HG02759 (cell line): ENCODE results near the gene SHOC1.
A peak's percentile ranks its signal among the peaks of the same experiment; 100 is the strongest.
"Not testable (repeated sequence)": the region's sequence is repeated elsewhere in the genome, so short reads cannot be mapped to it uniquely, and the experiment has no call there.

Experiments used
- ATAC-seq: cut with Tn5 transposase; IDR thresholded peaks from one replicate; pipeline ENCODE4 v1.9.1; 2021; ENCODE audit warnings: mild to moderate bottlenecking, moderate library complexity; ENCODE audit not compliant: unreplicated experiment

Gene SHOC1

GRCh38 chr9:111805830-111806241 is 11.1 kb upstream of the SHOC1 start:
- no peak for ATAC-seq

GRCh38 chr9:111805262-111805661 is 10.5 kb upstream of the SHOC1 start:
- ATAC-seq: no peak

- ATAC-seq: no peak
Observed at GRCh38 chr9:111804636-111805035, 9.9 kb upstream of the SHOC1 start.

GRCh38 chr9:111803924-111804323 is 9.2 kb upstream of the SHOC1 start:
- no peak for ATAC-seq

- ATAC-seq: no peak
Observed at GRCh38 chr9:111799915-111800526, 5.3 kb upstream of the SHOC1 start.

DNA sequence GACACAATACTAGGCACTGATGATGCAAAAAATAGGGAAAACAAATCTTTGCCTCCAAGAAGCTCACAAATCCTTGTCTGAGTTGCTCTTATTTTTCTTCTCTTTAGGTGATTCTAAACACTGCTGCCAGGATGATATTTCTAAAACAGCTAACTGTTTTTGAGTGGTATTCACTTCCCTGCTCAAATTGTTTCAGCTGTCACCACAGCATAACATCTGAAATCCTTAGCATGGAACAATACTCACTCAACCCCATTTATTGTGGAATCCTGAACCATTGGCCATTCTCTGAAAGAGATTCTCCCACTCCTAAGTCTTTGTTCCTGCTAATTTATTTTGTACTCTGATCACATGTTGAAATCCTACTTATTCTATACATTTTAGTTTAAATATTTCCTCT is 4.8 kb upstream of the SHOC1 start:
- no peak for ATAC-seq

DNA sequence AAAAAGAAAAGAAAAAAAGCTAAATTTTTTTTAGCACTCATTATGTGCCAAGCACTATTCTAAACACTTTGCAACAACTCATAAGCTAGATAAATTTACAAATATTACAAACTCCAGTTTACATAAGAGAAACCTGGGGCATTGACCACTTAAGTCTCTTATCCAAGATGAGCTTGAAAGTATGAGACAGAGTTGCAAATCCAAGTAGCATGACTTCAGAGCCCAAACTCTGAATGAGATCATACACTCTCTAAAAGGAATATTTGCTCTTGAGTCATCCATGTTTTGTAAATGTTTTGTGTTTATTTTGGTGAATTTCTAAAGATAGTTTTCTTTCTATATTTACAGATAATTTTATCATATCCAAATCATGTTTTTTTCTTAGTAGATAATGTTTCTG is 4.0 kb upstream of the SHOC1 start:
- ATAC-seq: no peak

DNA sequence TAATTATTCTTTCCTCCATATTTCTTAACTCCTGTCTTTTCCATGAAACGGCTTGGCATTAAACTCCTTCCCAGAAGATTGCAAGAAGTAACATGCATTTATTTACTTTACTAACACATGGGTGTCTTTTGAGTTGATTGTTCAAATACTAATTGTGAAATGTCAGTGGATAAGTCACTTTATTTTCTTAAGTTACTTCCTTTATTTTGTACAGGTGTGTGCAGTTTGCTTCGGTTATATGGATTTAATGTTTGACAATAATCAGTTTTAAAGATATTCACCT is 761 bp upstream of the SHOC1 start:
- no peak for ATAC-seq

DNA sequence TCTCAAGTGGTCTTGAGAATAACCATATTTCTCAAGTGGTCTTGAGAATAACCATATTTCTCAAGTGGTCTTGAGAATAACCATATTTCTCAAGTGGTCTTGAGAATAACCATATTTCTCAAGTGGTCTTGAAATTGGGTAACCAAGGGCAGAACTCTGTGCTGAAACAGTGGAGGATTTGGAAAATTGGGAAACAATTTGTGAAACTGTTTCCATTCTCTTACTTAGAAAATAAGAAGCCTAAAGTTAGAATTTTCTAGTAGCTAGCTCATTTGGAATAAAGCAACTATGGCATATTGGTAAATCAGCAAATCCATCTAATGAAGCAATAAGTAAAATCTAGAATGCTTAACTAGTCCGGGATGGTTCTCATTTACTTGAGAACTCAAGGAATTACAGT is 2.9 kb downstream of the SHOC1 start:
- ATAC-seq: not testable (repeated sequence)

DNA sequence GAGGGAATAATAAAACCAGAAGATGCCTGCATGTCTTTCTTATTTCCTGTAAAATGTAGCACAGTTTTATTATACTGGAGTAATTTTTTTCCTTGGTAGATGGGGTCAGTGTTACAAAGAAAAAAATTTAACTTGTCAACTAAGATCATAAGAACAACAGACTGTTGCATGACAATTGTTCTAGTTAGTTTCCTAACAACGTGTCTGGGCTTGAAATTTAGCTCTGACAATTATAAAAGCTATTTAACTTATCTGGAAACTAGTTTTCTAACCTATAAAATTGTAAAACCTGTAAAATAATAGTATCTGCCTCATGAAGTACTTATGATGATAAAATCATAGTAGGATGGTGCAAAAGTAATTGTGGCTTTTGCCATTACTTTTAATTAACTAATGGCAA is 4.9 kb downstream of the SHOC1 start:
- no peak for ATAC-seq

DNA sequence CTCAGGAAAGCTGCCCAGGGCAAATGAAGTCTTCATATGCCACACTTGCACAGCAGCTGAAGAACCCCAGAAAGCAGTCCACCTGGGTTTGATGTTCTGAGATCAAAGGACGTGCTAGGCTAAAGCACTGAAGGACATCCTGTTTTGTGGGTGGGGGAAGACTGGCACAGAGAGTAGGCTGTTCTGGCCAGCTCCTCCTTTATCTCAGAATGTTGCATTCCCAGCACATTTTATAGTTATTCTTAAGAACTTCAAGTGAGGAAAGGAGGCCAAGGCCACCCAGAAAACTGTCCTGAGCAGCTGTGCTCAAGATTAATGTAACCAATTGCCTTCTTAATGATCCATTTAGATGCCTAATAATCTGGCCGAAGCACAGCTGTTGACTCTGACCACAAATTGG is 10.9 kb downstream of the SHOC1 start:
- ATAC-seq: no peak

- ATAC-seq: no peak
Observed at GRCh38 chr9:111783424-111783823, 11.3 kb downstream of the SHOC1 start.

DNA sequence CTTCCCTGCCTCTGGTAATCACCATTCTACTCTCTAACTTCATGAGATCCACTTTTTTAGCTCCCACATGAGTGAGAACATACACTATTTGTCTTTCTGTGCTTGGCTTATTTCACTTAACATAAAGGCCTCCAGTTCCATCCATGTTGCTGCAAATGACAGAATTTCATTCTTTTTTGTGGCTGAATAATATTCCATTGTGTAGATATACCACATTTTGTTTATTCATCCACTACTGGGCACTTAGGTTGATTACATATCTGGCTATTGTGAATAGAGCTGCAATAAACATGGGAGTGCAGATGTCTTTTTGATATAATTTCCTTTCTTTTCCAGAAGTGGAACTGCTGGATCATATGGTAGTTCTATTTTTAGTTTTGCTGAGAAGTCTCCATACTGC is 28.7 kb downstream of the SHOC1 start:
- ATAC-seq: no peak

- no peak for ATAC-seq
Observed at GRCh38 chr9:111762556-111762955, 32.2 kb downstream of the SHOC1 start.

DNA sequence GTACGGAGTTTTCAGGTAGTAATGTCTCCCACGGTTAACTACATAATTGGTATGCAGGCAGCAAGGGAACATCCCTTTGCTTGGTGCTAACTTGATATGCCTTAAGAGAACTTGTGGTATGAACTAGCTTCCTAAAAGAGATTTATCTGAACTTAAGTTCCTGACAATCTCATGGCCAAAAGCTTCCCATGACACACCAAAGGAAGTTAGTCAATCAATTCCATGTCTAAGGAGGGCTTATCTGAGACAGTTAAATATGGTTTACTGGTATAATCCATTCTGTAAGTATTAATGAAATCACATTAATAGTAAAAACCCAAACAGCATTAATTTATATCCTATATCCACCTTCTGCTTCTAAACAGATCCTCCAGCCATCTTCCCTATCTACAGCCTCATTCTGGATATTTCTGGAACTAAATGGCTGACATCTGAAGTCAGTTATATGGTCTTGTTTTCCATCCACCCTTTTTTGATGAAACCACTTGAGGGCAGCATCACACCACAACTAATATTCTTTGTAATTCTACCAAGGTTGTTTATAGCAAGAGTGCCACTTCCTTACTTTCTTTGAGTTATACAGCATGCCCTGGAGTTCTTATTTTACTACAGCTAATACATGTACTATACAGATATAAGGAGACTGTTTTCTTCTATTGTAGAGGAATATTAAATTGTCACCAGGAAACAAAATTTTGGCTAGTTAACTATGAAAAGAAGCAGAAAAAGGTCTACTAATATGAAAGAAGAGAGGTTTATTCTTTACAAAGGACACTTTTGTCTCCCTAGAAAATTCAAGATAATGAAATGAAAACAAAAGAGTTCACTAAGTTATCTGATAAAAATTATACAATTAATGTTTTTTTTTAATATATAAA is 34.7 kb downstream of the SHOC1 start:
- ATAC-seq: peak; percentile 47

DNA sequence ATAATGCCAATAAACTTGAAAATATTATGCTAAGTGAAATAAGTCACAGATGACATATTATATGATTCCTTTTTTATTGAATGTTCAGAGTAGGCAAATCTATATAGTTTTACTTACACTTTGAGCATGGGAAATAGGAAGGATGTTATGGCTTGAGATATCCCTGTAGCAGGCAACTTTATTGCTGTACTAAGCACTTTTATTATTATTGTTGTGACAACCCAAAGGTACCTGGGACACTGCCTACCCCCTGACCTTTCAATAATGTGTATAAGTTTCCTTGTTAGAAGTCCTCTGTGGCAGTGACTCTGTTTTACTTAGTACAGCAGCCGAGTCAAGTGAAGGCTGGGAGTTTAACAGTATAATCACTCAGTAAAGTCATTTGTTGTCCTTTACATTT is 39.9 kb downstream of the SHOC1 start:
- no peak for ATAC-seq

DNA sequence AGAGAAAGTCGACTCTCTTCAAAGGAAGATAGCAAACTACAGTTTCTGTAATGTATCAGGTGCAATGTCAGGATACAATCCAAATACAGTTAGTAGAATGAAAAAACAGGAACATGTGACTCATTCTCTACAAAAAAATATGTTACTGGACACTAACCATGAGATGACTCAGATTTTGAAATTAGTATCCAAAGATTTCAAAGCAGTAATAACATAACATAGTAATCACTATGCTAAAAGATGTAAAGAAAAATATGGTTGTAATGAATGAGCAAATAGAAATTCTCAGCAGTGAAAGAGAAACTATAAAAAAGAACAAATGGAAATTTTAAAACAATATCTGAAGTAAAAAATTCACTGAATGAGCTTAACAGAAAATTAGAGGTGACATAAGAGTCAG is 42.3 kb downstream of the SHOC1 start:
- ATAC-seq: no peak
